Endodermal cell (in vitro differentiated cells): Measurements from ENCODE around the gene ALKBH5. TPM values are rescaled to one million over a fixed set of nuclear protein-coding genes. Genes with fewer than 3 reads are reported as not detected.

Experiments
- DNase-seq: peaks from one replicate; pipeline ENCODE4 v3.0.0-alpha.2; 2017
- H3K27ac ChIP-seq: 2 replicates; pipeline ENCODE4 v1.5.1; 2013; ENCODE audit warnings: mild to moderate bottlenecking, low read depth, low read length, moderate library complexity
- H3K27me3 ChIP-seq: 2 replicates; pipeline ENCODE4 v1.6.1; 2013; ENCODE audit warnings: mild to moderate bottlenecking, low read length, moderate library complexity; ENCODE audit not compliant: insufficient read depth, control insufficient read depth, poor library complexity, severe bottlenecking
- H3K36me3 ChIP-seq: 2 replicates; pipeline ENCODE4 v1.7.0; 2013; ENCODE audit warnings: mild to moderate bottlenecking, low read length, moderate library complexity; ENCODE audit not compliant: control insufficient read depth, insufficient read depth
- H3K4me1 ChIP-seq: one replicate; pipeline ENCODE4 v1.7.0; 2013; ENCODE audit warnings: low read length; ENCODE audit not compliant: control insufficient read depth, insufficient read depth
- H3K4me3 ChIP-seq: 2 replicates; pipeline ENCODE4 v1.5.1; 2013; ENCODE audit warnings: mild to moderate bottlenecking, low read length, moderate library complexity
- H3K9ac ChIP-seq: 2 replicates; pipeline ENCODE4 v1.6.1; 2013; ENCODE audit warnings: mild to moderate bottlenecking, low read length, moderate library complexity; ENCODE audit not compliant: poor library complexity, severe bottlenecking; ENCODE audit errors: extremely low read depth
- H3K9me3 ChIP-seq: 2 replicates; pipeline ENCODE4 v1.6.1; 2013; ENCODE audit warnings: mild to moderate bottlenecking, low read length, moderate library complexity; ENCODE audit not compliant: control insufficient read depth
- H3K27ac Mint-ChIP-seq: 2 replicates; pipeline ENCODE4 v1.8.0; 2020; ENCODE audit warnings: mixed read lengths
- H3K27me3 Mint-ChIP-seq: 2 replicates; pipeline ENCODE4 v1.8.0; 2021; ENCODE audit warnings: mild to moderate bottlenecking, mixed read lengths; ENCODE audit not compliant: insufficient read depth
- H3K36me3 Mint-ChIP-seq: 2 replicates; pipeline ENCODE4 v1.8.0; 2020; ENCODE audit warnings: low read depth, mixed read lengths
- H3K4me1 Mint-ChIP-seq: 2 replicates; pipeline ENCODE4 v1.8.0; 2020; ENCODE audit warnings: mixed read lengths
- H3K4me3 Mint-ChIP-seq: 2 replicates; pipeline ENCODE4 v1.8.0; 2020; ENCODE audit warnings: mild to moderate bottlenecking, moderate library complexity, mixed read lengths
- H3K9me3 Mint-ChIP-seq: 2 replicates; pipeline ENCODE4 v1.8.0; 2020; ENCODE audit warnings: mild to moderate bottlenecking, mixed read lengths
- WGBS, 2 experiments: methylation state at CpG; one replicate each; pipeline versions ENCODE4 v1.1.5 to v1.1.7; 2013; ENCODE audit warnings: missing lambda C conversion rate in 2 of 2, mixed read lengths in 1 of 2; ENCODE audit not compliant: insufficient coverage in 1 of 2, insufficient read length in 1 of 2; 5-methylcytosine and 5-hydroxymethylcytosine counted together
- total RNA-seq, 2 donors: library from RNA; stranded (reverse); fragmentation: NEBNext Ultra II Directional in 1 of 2; extraction: Animal tissue kit (Norgen Biotek cat#: 25700) in 1 of 2; gene quantifications; 2 replicates in 1 of 2; 3 replicates in 1 of 2; pipeline ENCODE4 v1.2.1, GENCODE V29; 2021
- TF ChIP-seq, protein P1 (sequence below): fragments of 200-600 bp; sonication (generic); conservative IDR thresholded peaks from 2 replicates; pipeline ENCODE4 v1.5.0; 2021; ENCODE audit warnings: antibody characterized with exemption, mild to moderate bottlenecking

ALKBH5 gene
- total RNA-seq, 2 donors from 2014 or later: 64.1 to 80.9 TPM

DNA sequence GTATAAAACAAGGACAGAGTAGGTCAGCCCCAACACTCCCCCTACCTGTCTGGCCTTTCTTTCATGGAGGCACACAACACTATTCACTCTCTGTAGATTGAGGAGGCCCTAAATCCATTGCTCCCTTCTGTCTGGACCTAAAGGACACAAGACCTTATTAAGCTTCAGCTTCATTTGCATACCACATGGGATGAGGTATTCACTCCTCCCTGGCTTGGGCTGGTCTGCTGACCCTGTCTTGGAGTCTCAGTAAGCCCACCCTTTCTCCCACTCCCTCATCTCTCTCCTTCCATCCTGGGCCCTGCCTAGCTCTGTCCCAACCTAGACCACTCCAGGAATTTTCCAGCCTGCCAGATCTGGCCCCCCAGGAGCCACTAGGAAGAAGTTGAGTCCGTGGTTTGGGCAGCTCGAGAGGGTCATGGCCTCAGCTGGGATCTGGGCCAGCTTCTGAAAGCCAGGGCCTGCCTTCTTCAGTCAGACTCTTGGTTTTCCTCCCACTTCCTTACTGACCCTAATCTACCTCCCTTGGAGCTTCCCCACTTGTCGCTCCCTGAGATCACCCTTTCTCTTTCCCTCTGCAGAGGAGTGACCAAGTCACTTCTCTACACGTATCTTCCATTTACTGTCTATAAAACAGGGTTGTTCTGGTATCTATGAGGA lies 35.3 kb downstream of the ALKBH5 start:
- TF ChIP-seq, protein P1, sequence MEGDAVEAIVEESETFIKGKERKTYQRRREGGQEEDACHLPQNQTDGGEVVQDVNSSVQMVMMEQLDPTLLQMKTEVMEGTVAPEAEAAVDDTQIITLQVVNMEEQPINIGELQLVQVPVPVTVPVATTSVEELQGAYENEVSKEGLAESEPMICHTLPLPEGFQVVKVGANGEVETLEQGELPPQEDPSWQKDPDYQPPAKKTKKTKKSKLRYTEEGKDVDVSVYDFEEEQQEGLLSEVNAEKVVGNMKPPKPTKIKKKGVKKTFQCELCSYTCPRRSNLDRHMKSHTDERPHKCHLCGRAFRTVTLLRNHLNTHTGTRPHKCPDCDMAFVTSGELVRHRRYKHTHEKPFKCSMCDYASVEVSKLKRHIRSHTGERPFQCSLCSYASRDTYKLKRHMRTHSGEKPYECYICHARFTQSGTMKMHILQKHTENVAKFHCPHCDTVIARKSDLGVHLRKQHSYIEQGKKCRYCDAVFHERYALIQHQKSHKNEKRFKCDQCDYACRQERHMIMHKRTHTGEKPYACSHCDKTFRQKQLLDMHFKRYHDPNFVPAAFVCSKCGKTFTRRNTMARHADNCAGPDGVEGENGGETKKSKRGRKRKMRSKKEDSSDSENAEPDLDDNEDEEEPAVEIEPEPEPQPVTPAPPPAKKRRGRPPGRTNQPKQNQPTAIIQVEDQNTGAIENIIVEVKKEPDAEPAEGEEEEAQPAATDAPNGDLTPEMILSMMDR: no peak
- 92 to 100% methylated on average over 2 to 3 of the region's 4 CpGs for WGBS, 2 experiments
- H3K27ac ChIP-seq: no peak overlapping the region
- Mint-ChIP-seq H3K36me3 (no peaks in the 10 kb centered on the region), H3K27ac (peak overlapping the region; percentile 46), H3K9me3 (no peaks in the 10 kb centered on the region), H3K27me3 (no peaks in the 10 kb centered on the region), H3K4me3 (no peak overlapping the region), H3K4me1 (peaks cover 4% of the 10 kb centered on the region)
- DNase-seq: no peak
- no peak overlapping the region for H3K4me3 ChIP-seq
- no peak overlapping the region for H3K9ac ChIP-seq
- no peaks in the 10 kb centered on the region for H3K27me3 ChIP-seq
- no peaks in the 10 kb centered on the region for H3K4me1 ChIP-seq
- no peaks in the 10 kb centered on the region for H3K36me3 ChIP-seq
- H3K9me3 ChIP-seq: no peaks in the 10 kb centered on the region

DNA sequence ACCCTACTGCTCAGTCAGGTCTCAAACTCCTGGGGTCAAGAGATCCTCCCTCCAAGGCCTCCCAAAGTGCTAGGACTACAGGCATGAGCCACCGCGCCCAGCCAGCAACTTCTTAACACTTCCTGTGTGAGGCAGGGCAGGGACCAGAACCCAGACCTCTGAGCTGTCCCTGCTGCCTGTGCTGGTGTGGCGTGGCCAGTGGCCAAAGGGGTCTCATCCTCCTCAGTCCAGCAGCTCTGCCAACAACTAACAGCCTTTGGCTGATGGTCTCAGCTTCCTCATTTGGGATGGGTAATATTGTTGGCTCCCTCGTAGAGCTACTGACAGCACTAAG lies 40.4 kb downstream of the ALKBH5 start:
- H3K4me3 ChIP-seq: no peak overlapping the region
- no peaks in the 10 kb centered on the region for H3K36me3 ChIP-seq
- TF ChIP-seq, protein P1: no peak
- no peaks in the 10 kb centered on the region for H3K9me3 ChIP-seq
- H3K4me1 ChIP-seq: peaks cover 5% of the 10 kb centered on the region
- H3K9ac ChIP-seq: peak overlapping the region; percentile 56
- Mint-ChIP-seq H3K4me3 (peak overlapping the region; percentile 95), H3K36me3 (no peaks in the 10 kb centered on the region), H3K9me3 (no peaks in the 10 kb centered on the region), H3K4me1 (peaks cover 22% of the 10 kb centered on the region), H3K27me3 (no peaks in the 10 kb centered on the region), H3K27ac (peak overlapping the region; percentile 98)
- H3K27ac ChIP-seq: peak overlapping the region; percentile 97
- H3K27me3 ChIP-seq: no peaks in the 10 kb centered on the region
- DNase-seq: no peak
- 81 to 100% methylated on average over 2 to 4 of the region's 4 CpGs for WGBS, 2 experiments

DNA sequence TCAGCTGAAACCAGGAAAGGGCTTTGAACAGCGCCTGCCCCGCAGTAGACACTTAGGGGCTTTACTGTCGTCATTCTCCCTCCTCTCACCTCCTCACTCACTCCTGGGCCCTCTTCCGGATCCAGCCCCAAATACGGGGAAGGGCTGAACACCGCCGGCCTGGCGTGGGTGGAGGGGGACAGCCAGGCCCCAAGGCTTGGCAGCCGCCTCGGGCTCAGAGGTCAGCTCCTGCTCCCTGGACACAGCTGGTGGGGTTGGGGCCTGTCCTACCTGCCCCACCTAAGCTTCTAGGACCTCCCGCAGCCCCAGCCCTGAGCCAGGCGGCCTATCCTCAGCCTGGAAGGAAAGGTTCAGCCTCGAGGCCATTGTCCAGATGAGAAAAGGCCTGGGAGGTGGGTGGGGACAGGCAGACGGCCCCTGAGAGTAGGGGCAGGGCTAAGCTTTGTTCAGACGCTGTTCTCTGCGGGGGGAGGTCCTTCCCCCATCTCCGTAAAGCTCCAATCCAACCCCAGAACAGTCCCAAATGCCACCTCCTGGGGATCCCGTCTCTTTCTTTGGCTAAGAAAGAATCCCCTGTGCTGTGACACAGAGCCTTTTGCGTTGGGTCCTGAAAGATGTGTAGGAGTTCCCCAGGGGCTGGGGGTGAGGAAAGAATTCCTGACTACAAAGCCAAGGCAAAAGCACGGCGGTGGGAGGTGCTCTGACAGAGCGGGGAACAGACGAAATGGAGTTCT lies 40.9 kb downstream of the ALKBH5 start:
- Histone ChIP-seq H3K36me3 (no peaks in the 10 kb centered on the region), H3K4me1 (peaks cover 5% of the 10 kb centered on the region), H3K4me3 (peak overlapping the region; percentile 81), H3K9ac (peak overlapping the region; percentile 56), H3K27ac (peak overlapping the region; percentile 97), H3K9me3 (no peaks in the 10 kb centered on the region), H3K27me3 (no peaks in the 10 kb centered on the region)
- TF ChIP-seq, protein P1: no peak
- no peaks in the 10 kb centered on the region for H3K36me3 Mint-ChIP-seq
- H3K27me3 Mint-ChIP-seq: no peaks in the 10 kb centered on the region
- WGBS, 2 experiments: 7 to 10% methylated on average over 5 to 23 of the region's 23 CpGs
- no peaks in the 10 kb centered on the region for H3K9me3 Mint-ChIP-seq
- peak overlapping the region; percentile 98 for H3K27ac Mint-ChIP-seq
- H3K4me1 Mint-ChIP-seq: peaks cover 22% of the 10 kb centered on the region
- H3K4me3 Mint-ChIP-seq: peak overlapping the region; percentile 95
- peak; percentile 98 for DNase-seq
